Gastrocnemius medialis (tissue), 4 donors: ENCODE measurements around the gene KCNS3.

ENCODE experiments used
- POLR2A ChIP-seq, 2 donors: fragments of 450-650 bp; IDR thresholded peaks; one replicate each; pipeline ENCODE4 v1.6.1; 2017; ENCODE audit warnings: antibody characterized with exemption in 2 of 2, mild to moderate bottlenecking in 2 of 2, moderate library complexity in 2 of 2
- TF ChIP-seq, protein P1 (sequence below), 5 experiments: fragments of 450-650 bp in 3 of 5; fragments of 200-600 bp in 2 of 5; sonication (generic) in 2 of 5; IDR thresholded peaks in 4 of 5; conservative IDR thresholded peaks in 1 of 5; 1 replicate in 4 of 5; 2 replicates in 1 of 5; pipeline ENCODE4 v1.5.1; 2016 to 2019; ENCODE audit warnings: antibody characterized with exemption in 5 of 5, mild to moderate bottlenecking in 3 of 5, moderate library complexity in 3 of 5

DNA sequence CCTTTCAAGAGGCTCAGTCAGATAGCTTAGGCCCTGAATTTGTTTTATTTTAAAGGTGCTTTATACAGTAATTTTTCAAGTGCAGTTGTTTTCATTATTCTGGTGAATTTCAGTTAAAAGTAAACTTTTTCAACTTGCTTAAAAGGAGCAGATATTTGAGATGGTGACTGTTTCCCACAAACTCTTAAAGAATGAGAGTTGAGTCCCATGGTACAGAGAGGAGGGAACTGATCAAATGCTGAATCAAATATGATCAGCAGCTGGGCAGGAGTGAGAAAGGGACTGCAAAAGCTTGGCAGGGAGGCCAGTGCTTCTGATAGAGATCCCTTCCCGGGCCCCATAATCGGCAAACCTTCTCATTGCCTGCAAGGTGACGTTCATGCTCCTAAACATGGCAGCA is 91.2 kb downstream of the KCNS3 start:
- TF ChIP-seq, protein P1, sequence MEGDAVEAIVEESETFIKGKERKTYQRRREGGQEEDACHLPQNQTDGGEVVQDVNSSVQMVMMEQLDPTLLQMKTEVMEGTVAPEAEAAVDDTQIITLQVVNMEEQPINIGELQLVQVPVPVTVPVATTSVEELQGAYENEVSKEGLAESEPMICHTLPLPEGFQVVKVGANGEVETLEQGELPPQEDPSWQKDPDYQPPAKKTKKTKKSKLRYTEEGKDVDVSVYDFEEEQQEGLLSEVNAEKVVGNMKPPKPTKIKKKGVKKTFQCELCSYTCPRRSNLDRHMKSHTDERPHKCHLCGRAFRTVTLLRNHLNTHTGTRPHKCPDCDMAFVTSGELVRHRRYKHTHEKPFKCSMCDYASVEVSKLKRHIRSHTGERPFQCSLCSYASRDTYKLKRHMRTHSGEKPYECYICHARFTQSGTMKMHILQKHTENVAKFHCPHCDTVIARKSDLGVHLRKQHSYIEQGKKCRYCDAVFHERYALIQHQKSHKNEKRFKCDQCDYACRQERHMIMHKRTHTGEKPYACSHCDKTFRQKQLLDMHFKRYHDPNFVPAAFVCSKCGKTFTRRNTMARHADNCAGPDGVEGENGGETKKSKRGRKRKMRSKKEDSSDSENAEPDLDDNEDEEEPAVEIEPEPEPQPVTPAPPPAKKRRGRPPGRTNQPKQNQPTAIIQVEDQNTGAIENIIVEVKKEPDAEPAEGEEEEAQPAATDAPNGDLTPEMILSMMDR (IDR thresholded peaks at IDR 0.05 in 4 of 5, conservative IDR thresholded peaks at IDR 0.05 in 1 of 5), result no peak
- TF ChIP-seq POLR2A (IDR thresholded peaks at IDR 0.05), result no peak
